ENCODE measurements around the gene SOCS4.
"Not testable (repeated sequence)": the region's sequence is repeated elsewhere in the genome, so short reads cannot be mapped to it uniquely, and the experiment has no call there.

The SOCS4 gene

DNA sequence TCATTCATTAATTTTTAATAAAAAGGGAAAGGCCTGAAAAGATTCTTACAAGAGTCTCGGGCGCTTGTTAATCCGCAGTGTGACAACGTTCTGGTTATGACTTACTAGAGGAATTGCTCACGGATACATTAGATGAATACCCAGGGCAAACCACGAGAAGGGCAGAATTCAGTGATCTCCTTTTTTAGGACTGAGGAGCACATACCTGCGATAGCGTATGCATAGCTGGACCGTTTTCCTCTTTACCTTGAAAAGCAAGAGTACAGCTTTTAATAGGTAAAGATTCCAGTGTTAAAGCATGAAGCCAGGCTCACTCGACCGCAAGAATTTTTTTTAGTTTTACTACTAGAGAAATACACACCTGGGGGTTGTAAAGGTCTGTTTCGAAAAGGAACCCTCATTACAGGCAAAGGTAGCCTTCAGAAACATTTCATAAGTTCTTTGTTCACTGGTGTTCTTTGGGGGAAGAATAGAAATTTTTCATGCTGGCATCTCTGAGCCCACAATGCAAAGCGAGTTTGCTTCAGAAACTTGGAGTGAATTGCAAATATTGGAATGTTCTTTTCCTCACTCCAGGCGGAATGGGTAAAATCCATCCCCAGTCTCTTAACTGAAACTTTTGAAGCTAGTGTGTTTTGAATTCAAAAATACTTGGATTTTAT, 25.4 kb downstream of the SOCS4 start:
- peak; percentile 41 to 55 for ATAC-seq

DNA sequence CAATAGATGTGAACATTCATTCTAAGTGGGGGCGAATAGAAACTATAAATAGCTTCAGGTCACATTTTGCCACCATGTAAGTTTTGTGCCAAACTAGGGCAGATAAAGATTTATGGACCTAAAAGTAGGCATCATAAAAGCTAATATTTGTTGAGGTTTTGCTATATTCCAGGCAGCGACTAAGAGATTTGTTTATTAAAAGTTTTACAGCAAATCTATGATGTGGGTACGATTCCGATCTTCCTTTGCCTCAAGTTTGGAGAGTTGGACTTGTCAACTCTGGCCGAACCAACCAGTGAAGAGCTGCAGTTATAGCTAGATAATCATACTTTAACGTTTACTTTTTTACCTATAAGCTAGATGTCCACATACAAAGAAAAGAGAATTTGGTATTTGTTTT, 26.0 kb downstream of the SOCS4 start:
- no peak for ATAC-seq

DNA sequence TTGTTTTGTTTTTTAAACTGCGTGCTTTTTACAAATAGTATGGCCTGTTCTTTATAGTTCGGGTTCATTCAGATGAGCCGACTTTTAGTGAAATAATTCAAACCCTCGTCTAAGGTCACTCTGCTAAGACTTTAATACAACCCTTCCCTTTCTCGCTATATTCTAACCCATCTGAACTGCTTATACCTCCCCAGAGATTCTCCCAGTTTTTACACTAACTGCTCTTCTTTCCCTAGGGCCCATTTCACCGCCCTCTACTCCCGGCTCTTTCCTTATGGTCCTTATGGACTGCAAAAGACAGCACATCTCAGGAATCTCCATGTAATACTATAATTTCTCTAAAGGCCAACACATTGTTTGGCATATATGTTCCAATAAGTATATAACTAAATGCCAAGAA, 26.5 kb downstream of the SOCS4 start:
- ATAC-seq, result no peak

DNA sequence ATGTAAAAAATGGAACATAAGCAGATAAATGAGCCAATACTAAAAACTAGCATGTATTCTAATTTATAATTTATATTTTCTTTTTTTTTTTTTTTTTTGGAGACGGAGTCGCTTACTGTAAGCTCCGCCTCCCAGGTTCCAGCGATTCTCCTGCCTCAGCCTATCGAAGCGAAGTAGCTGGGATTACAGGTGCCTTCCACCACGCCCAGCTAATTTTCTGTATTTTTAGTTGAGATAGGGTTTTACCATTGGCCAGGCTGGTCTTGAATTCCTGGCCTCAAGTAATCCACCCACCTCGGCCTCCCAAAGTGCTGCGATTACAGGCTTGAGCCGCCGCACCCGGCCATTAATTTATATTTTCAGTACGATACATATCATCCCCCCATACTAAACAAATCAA, 27.1 kb downstream of the SOCS4 start:
- no peak for ATAC-seq

DNA sequence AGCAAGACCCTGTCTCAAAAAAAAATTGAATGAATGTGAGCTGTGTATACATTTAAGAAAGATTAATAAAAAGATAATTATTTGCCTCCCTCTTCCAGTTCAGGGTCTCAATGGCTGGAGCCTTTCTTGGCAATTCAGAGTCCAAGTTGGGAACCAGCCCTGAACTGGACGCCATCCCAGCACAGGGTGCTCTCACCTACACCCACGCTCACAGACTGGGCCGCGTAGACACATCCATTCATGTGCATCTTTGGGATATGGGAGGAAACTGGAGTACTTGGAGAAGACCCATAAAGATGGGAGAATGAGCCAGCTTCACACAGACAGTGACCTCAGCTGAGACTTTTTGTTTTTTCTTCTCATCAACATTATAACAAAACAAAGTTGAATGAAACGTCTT, 30.9 kb downstream of the SOCS4 start:
- no peak for ATAC-seq

DNA sequence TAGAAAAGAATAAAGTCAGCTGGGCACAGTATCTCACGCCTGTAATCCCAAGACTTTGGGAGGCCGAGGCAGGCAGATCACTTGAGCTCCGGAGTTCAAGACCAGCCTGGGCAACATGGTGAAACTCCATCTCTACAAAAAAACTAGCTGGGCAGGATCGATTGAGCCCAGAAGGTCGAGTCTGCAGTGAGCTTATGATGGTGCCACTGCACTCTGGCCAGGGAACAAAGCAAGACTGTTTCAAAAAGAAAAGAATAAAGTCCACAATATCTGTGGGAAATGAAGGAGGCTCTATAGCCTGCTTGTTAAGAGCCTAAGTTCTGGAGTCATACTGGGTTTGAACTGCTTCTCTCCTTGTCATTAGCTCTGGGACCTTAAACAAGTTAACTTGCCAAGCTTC, 32.3 kb downstream of the SOCS4 start:
- ATAC-seq, result no peak

DNA sequence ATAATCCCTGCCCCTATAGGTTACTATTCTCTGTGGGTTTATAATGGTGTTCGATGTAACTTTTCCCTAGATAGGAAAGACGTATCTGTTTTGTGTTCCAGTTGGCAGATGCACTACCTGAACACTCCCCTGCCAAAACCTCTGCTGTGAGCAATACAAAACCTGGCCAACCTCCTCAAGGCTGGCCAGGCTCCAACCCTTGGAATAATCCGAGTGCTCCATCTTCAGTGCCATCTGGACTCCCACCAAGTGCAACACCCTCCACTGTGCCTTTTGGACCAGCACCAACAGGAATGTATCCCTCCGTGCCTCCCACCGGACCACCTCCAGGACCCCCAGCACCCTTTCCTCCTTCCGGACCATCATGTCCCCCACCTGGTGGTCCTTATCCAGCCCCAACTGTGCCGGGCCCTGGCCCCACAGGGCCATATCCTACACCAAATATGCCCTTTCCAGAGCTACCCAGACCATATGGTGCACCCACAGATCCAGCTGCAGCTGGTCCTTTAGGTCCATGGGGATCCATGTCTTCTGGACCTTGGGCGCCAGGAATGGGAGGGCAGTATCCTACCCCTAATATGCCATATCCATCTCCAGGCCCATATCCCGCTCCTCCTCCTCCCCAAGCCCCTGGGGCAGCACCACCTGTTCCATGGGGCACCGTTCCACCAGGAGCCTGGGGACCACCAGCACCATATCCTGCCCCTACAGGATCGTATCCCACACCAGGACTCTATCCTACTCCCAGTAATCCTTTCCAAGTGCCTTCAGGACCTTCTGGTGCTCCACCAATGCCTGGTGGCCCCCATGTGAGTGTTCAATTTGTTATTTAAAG, 35.7 kb downstream of the SOCS4 start:
- no peak for ATAC-seq

DNA sequence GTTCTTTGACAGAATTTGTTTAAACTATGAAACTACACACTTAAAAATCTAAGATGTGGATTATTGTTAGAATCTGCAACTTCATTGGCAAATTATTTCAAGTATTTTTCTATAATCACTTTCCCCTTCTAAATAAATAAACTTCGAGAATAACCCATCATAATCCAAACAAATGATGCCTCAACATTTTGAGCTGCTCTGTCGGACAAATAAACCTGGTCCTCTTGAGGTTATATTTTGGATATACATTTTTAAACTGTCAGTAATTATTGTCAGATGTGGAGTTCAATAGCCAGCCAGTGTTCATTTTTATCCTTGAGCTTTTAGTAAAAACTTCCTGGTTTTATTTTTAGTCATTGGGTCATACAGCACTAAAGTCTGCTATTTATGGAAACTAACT, 37.9 kb downstream of the SOCS4 start:
- not testable (repeated sequence) for ATAC-seq

DNA sequence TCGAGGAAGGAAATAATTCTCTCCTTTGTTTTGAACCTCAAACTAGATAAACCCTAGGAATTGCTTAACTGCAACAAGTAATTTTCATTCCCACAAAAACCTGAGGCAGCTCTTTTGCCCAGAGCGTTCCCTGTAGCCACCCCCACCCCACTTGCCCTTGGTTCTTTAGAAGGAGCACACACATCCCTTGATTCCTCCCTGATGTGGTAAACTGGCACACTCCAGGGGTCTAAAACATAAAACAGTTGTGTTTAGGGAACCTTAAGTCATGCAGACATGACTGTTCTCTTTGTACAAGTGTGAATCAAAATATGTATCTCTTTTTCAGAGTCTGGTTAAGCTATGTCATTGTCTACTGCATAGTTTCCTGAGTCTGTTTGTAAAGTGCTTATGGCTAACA, 38.4 kb downstream of the SOCS4 start:
- ATAC-seq, result no peak

DNA sequence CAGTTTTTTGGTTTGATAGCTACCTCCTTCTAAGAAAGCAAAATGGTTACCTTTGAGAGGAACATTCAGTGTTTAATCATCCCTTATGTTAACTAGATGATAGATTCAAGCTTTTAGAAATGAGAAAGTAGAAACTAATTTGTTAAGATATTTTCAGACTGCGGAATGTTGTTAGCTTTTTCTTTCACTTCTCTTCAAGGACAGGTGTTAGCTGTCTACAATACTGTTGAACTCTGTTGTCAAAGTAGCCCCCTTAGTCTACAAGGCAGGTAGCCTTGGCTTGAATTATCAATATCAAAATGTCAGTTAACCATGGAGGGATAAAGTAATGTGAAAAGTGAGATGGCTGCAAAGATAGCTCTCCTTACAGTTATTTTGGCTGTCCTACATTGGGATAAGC, 39.2 kb downstream of the SOCS4 start:
- no peak for ATAC-seq

DNA sequence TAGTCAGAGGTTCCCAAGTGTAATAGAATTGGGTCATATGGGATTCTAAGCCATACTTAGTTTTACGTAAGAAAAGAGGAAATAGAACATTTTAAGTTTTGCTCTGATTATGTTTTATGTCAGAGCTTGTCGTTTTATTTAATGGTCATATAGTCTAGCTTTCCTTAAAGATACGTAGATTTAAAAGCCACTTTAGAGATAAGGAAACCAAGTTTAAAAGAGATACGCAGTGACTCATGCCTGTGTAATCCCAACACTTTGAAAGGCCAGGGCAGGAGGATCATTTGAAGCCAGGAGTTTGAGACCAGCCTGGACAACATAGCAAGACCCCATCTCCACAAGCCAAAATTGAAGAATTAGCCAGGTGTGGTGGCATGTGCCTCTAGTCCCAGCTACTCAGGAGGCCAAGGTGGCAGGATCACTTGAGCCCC, 44.0 kb downstream of the SOCS4 start:
- ATAC-seq, result no peak

DNA sequence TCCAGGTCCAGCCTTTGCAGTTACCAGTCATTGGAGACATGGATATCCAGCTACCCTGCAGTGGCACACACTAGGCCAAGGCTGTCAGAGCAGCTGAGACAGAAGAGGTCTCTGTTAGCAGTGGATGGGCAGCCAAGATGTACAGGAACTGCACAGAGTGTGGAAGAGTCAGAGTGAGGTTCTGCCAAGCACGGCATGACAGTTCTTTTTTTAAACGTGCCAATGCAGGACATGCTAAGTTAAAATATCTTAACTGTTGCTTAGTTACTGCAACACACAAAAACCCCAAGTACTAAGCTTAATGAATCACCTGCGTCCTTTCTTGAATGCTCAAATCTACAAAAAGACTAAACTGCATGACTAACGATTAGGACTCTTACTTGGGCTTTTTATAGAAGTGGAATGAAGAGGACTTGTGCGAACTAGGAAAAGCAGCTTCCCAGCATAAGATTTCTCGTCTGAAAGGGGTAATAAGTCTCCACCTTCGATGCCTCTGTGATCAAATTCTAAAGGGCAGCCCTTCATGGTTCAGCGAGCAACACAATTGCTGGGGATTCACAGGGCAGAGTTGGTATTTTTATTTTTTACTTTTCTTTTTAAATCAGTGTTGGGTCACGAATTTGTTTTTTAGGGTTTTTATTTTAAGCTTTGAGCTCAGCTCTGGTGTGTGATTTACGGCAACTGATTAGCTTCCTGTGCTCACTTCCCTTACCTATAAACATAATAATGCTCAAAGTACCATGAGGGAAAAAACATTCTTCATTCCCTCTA, 45.0 kb downstream of the SOCS4 start:
- peak; percentile 86 to 93 for ATAC-seq

DNA sequence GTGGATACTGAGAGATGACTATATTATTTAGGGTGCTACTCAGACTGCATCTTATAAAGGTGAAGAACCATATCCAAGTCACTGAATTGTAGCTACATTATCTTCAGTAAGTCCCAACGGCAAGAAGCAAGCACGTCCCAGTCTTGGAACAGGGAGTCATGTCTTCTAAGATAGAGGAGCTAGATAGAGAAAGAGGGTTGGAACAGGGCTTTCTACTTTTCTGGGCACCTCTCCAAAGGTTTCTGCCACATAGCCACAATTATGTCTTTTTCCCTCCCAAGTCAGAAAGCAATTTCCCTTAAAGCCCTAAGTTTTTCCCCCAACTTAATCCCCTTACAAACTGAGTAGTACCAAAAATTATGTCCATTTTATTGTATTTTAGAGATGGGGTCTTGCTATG, 46.8 kb downstream of the SOCS4 start:
- ATAC-seq, result no peak

DNA sequence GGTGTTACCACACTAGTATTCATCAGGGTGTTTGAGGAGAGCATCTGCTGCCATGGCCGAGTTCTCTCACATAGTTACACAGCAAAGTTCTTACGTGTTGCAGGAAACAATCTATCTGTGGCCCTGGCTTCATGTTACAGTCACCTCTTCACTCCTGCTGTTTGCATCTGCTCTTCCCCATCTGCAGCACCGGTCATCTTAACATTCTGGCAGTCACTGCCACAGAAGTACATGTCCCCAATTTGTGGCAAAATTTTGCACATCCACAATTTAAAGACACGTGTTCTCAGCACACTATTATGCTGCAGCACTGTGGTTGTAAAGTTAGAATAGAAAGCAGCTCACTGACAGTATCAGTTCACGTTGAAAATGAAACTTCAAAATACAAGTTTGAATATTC, 47.6 kb downstream of the SOCS4 start:
- ATAC-seq, result peak; percentile 8 to 19

DNA sequence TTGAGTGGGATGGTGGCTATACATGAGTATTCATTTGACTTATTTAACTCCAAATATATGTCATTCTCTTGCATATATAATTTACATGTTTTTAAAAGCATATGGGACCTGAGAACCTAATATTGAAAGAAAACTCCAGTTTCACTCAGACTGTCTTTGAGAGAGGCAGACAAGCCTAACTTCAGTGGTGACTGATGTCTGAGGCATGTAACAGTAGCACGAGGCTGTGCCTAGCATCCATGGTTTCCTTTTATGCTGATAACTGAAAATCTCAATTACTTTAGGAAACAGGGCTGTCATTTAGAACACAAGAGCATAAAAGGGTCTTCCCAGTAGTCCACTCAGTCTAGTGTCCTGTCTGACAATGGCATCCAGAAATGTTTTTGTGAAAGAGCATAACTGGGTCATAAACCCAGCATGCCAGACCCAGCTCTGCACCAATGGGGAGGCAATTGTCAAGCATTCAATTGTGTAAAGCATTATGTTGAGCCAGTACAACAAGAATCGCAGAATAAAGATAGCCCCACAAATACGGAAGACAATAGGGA, 48.7 kb downstream of the SOCS4 start:
- peak; percentile 5 to 8 for ATAC-seq

DNA sequence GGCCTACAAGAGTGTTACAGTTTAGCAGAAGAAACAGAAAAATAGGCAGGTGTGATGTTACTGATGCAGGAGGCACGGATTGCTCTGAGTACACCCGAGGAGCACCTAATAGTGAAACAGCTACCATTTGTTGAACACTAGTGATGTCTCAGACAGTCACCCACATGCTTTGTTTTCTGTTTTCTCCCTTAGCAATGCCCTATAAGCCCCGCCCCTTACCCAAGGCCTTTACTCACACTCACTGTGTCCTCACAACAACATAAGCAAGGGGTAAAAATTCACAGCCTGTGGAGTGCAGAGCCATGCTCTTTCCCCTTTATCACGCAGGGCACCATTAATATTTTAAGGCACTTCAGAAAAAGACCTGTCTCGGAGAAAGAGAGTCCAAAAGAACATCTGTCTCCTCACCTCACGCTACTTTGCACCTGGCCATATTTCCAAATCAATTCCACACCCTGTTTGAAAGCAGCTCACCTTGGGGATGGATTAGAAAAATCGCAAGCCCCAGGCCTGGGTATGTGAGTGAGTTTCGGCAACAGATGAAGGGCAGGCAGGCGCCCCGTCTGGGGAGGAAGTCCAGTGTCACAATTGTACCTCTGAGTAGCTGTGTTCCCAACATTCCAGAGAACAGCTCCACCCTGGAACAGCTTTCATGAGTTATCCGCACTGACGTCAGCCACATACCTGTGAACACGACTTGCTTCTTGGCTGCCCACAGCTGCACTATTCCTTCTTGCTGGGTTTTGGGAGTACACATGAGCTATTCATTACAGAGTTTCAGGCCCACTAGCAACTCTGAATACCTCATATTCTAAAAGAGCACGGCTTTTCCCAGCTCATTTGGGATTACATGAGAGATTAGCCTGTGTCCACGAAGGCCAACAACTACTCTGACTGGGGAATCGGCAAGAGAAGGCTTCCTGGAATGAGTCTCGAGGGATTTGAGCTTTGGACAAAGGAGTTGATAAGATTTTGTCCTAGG, 50.4 kb downstream of the SOCS4 start:
- peak; percentile 81 to 82 for ATAC-seq

DNA sequence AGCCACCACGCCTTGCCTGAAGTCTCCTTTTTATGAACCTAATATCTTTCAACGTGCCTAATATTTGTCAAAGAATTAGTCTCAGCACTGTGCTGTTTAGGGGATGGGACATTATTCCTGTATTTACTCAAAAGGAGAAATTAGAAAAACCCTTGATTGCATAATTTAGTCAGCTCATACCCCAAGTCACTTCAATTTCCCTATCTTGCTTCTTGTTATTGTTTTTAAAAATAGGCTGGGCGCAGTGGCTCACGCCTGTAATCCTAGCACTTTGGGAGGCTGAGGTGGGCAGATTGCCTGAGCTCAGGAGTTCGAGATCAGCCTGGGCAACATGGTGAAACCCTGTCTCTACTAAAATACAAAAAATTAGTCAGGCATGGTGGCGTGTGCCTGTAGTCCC, 52.9 kb downstream of the SOCS4 start:
- not testable (repeated sequence) for ATAC-seq

DNA sequence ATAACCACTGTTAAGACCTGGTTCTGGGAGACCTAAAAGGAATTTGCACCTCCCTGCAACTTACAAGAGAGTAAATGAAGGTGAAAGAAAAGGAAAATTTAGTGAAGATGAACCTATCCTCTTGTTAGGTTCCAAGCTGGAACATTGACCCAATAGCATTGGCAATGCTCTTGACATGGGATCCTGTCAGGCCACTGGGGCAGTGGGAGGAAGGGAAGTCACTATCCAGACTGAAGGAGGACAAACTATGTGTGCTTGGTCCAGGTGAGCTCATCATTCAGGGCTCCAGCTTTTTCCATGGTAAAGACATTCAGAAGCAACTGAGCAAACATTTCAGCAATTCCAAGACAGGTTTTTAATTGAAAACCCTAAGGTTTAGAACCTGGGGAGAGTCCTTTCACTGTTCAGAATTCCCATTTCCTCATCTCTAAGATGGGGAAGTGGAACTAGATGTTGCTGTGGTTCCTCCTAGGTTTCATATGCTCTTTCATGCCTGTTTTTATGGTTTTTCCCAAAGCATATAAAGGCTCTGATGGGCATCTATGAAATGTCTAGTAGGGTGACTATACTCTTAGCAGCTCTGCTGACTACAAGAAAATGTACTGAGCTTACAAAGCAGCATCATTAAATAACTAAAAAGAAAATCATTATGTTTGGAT, 57.5 kb downstream of the SOCS4 start:
- ATAC-seq, result no peak

DNA sequence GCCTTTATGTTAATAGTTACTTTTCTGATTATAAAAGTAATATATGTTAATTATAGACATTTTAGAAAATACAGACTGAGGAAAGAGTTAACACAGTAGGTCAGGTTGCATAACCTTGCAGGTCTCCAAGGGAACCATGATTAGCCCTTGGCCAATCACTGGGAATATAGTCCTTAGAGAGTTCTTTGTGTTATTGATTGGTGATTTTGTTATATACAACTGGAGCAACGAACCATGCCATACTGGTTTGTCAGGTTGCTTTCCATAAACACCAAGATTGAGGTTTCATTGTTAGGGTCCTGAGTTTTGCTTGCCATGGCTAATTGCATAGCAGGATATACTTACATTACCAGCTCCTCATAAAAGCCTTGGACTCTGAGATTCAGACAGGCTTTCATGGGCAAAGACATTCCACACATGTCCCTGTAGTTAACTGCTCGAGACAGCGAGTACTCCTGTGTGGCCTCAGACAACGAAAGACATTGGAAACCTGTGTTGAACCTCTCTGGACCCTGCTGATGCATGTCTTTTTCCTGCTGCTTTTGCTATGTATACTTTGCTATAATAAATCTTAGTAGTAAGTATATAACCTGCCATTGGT, 58.1 kb downstream of the SOCS4 start:
- no peak for ATAC-seq

DNA sequence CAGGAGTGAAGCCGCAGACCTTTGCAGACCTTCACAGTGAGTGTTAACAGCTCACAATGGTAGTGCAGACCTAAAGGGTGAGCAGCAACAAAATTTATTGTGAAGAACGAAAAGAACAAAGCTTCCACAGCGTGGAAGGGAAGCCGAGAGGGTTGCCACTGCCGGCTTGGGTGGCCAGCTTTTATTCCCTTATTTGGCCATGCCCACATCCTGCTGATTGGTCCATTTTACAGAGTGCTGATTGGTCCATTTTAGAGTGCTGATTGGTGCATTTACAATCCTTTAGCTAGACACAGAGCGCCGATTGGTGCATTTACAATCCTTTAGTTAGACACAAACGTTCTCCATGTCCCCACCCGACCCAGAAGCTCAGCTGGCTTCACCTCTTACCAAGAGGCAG, 59.9 kb downstream of the SOCS4 start:
- no peak for ATAC-seq

DNA sequence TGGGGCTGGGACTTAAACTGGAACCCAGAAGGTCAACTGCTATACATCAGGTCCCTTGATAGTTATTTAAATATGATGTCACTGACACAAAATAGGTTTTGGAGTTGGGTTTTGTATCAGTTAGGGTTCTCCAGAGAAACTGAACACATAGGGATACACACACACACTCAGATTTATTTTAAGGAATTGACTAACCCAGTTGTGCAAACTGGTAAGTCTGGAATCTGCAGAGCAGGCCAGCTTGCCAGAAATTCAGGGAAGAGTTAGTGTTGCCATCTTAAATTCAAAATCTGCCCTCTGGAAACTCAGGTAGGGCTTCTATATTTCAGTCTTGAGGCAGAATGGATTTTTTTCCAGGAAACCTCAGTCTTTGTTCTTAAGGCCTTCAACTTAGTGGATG, 61.3 kb downstream of the SOCS4 start:
- no peak for ATAC-seq

Data from activated CD4-positive, CD25-positive, alpha-beta regulatory T cell treated with anti-CD3 and anti-CD28 coated beads, Interleukin-2, amount 50 U/mL, for 24 hours (primary cell).